Fibroblast of skin of left quadriceps (primary cell): ENCODE data around the gene KIF16B.
"Not testable (repeated sequence)": the region's sequence is repeated elsewhere in the genome, so short reads cannot be mapped to it uniquely, and the experiment has no call there.

Experiments used
- DNase-seq, 2 experiments: peaks; one replicate each; pipeline ENCODE4 v3.0.0-alpha.2; 2013; ENCODE audit warnings: low read depth in 2 of 2

KIF16B gene

DNA sequence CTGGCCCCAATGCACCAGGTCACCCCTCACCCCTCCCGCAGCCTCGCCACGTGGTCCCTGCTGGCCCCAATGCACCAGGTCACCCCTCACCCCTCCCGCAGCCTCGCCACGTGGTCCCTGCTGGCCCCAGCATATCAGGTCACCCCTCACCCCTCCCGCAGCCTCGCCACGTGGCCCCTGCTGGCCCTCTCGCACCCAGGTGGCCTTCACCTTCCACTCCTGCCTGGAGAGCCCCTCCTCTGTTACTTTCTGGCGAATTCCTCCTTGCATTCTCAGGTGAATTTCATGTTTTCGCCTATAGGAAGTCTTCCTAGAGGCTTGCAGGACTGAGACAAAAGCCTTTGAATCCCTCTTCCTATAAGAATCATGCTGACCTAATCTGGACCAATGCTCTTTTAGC is 313.1 kb downstream of the KIF16B start:
- DNase-seq, result not testable (repeated sequence)

DNA sequence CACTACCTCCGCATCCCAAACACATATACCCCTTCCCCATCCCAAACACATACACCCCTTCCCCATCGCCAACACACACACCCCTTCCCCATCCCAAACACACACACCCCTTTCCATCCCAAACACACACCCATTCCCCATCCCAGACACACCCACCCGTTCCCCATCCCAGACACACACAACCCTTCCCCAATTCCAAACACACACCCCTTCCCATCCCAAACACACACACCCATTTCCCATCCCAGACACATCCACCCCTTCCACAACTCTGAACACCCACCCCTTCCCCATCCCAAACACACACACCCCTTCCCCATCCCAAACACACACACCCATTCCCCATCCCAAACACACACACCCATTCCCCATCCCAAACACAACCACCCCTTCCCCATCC is 314.5 kb downstream of the KIF16B start:
- DNase-seq, result no peak

DNA sequence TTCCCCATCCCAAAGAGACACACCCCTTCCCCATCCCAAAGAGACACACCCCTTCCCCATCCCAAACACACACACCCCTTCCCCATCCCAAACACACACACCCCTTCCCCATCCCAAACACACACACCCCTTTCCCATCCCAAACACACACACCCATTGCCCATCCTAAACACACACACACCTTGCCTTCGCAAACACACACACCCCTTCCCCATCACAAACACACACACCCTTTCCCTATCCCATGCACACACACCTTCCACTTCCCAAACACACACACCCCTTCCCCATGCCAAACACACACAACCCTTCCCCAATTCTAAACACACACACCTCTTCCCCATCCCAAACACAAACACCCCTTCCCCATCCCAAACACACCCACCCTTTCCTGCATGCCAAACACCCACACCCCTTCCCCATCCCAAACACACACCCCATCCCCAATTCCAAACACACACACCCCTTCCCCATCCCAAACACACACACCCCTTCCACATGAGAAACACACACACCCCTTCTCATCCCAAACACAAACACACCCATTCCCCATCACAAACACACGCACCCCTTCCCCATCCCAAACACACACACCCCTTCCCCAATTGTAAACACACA is 315.3 kb downstream of the KIF16B start:
- no peak for DNase-seq

DNA sequence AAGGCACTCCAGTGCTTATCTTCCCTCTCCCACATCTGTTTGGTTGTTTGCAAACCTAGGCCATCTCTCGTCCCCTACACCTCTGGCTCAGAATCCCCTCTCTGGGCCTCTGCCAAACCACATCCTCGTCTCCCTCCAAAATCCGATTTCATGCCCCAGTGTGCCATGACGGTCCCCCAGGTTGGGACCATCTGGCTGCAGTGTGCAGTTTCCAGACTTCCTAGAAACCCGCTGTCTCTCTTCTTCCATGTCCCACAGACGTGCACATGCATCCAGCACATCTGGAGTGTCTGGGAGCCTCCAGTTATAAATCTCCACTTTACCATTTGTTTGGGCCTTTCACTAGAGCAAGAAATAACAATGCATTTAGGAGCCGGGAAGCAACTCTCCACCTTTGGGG is 316.2 kb downstream of the KIF16B start:
- DNase-seq, result no peak

DNA sequence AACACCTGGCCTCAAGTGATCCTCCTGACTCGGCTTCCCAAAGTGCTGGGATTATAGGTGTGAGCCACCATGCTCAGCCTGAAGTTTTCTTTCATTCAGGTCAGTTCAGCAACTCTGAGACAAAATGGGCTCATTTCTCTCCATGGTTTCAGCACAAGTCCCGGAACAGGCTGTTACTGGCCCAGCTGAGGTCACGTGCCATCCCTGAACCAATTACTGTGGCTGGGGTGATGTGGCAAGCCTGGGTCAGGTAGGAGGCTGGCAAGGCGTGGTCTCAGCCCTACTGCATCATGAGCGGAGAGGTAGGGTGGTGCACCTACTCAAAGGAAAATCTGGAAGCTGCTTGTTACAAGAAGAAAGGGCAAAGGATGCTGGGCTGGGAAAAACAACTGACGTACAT is 326.4 kb downstream of the KIF16B start:
- no peak for DNase-seq

DNA sequence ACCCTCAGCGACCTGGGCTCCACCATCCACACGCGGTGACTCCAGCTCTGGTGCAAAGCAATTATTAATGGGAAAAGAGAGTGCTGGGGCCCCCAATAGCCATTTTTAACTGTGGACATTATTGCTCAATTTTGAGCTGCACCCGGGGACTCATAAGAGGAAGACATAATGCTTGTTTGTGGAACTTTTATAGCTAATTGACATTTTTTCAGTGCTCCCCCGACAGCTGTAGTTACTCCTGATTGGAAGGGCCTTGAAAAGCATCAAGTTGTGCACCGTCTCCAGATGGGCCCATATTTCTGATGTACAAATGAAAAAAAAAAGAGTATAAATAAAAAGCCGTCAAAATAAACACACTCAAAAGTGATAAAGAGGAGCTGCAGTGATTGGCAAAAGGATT is 327.0 kb downstream of the KIF16B start:
- no peak for DNase-seq

DNA sequence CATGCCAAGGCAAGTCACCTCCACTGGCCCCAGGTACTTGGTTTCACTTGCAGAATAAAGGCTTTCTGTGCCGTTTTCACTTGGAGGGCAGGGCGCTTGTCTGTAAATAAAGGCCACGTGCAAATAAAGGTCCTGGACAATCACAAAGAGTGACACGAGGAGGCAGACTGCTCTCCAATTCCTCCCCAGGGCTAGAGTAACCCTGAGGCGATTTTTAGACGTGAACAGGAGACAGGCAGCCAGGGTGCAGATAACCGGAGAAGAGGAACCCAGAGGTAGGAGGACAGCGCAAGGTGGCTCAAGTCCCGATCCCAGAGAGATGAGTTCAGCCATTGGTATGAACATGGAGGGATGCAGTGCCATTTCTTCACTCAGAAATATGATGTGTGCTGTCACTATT is 327.4 kb downstream of the KIF16B start:
- DNase-seq, result no peak

DNA sequence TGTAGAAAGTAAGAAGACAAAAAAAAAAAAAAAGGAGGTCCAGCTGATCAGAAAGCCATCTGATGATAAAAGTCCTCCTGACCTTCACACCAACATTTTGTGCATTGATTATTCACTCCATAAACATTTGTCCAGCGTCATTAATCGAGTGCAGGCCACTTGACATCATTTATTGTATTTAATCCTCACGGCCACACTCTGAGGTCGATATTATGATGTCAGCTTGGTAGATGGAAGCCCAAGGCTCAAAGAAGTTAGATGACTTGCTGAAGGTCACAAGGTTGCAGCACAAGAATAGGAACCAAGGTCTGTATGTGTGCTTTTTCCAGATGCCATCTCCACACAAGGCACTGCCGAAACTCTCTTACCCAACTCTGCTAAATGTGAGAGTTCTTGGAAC is 328.4 kb downstream of the KIF16B start:
- no peak for DNase-seq

DNA sequence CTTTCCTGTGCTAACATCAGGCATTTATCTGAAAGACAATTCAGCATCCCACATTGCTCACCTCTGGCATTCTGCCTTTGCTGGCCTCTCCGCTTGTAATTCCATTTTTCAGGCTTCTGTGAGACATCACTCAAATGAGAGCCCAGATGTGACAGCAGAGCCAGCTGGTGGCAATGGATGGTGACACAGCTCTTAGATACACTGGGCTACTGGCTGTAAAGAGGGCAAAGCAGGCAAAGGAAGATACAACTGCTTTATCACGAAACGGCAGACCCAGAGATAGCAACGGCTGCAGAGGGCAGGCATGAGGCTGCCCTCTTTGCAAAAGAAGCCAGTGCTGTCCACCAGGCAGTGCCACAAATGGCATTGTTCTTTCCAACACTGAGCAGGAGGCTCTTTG is 329.8 kb downstream of the KIF16B start:
- DNase-seq, result no peak

DNA sequence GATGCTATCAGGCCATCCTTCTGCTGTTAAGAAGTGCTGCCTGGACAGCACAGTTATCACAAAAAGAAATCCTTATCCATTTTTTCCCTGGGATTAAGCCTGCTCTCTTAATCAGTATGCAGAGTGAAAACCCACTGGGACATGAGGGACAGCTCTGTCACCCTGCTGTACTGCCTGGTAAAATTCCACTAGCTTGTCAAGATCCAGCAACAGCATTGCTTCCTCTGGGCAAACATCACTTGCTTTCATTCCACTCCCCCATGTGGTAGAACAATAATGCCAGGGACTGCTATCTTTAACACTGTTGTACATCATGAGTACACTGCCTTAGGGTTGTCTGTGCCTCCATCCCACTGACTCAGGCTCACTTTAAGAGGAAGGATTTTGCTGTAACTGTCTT is 331.3 kb downstream of the KIF16B start:
- DNase-seq, result no peak

DNA sequence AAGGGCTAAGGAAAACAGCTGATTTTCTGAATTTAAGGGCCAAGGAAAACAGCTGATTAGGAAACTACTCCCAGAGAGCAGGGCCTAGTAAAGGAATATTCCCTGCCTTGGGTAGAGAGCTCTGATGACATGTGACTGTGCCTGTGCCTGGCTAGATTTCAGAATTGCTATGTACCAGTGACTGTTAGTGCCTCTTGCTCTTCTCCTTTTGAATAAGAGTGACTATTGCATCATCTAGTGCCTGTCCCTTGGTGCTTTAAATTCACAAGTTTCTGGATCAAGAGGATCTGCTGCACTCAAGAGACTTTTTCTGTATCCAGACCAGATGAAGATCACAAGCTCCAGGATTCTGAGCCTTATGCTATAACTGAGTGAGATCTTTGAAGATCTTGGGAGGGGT is 332.9 kb downstream of the KIF16B start:
- DNase-seq, result no peak

DNA sequence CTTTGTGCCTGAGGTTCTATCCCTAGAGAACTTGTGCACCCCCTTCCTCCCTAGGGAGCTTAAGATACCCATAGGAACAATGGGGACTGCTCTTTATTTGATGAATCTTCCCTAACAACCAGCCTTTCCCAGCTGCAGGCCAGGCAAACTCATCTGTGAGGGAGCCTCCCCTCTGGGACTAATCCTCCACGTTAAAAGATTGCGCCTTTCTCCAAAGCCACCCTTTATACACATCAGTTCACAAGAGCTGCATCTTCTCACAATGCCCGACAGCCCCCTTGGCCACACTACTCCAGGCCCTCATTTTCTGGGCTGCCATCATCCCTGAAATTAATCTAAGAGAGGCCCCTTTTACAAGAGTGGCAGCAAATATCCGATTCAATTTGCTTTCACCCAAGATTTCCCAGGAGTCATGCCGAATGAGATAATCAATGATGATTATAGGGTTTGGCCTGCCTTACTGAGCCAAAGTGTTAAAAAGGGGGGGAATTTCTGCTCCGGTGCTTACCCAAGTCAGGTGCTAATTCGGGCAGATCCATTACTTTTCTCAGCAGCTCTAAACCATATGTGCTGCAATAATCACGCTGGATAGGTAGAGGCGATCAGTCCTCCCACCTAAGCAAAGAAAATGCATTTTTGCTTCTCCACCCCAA is 336.5 kb downstream of the KIF16B start:
- DNase-seq, result no peak

DNA sequence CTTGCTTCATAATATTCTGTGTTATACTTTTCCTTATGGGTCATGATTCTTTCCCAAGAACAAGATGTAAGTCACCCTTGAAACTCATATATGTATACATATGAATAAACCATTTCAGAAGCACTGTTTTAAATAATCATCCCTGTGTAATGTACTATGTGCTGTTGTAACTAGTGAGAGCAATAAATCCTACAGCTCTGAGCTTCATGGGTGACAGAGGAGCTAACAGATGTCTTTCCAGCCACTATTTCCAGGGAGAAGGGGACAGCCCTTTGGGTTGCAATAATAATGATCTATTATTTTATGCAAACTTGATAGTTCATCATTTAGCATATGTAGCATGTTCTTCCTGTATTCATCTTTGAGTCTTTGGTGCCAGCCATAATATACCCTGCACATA is 342.8 kb downstream of the KIF16B start:
- DNase-seq, result no peak

DNA sequence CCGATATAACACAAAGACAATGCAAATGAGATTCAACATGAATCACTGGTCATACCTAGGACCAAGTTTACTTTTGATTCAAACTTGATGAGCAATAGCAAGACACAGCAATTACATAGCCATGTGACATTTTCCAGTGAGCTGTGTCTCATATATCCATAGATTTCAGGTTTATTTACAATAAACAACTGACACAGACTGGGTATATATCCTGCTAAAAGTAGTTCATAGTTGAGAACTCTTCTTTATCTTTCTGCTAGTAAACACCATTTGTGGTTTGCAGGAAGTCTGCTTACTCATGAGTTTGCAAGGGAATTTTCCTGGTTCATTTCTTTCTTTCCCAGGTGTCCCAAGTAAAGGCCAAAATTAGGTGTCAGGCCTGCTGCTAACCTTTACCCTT is 343.4 kb downstream of the KIF16B start:
- DNase-seq, result no peak

DNA sequence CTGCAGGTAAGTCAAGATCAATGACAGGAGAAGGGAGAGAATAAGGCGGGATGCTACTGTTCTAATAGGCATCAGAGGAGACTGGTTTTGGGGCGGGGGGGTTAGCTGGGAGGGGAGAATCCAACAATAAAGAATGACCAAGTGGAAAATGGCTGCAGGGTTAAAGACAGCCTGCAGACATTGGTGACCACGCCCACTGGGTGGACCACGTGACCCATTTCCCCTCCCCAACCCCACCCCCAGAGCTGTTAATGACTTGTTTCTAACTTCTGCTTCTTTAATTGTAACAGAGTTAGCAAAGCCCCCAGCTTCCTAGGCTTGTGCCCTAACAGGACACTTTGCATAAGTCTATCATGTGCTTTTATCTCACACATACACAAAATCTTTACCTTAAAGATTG is 344.5 kb downstream of the KIF16B start:
- DNase-seq, result no peak

DNA sequence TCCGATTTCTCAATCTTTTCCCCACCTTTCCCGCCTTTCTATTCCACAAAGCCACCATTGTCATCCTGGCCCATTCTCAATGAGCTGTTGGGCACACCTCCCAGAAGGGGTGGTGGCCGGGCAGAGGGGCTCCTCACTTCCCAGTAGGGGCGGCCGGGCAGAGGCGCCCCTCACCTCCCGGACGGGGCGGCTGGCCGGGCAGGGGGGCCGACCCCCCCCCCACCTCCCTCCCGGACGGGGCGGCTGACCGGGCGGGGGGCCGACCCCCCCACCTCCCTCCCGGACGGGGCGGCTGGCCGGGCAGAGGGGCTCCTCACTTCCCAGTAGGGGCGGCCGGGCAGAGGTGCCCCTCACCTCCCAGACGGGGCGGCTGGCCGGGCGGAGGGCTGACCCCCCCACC is 346.3 kb downstream of the KIF16B start:
- not testable (repeated sequence) for DNase-seq

DNA sequence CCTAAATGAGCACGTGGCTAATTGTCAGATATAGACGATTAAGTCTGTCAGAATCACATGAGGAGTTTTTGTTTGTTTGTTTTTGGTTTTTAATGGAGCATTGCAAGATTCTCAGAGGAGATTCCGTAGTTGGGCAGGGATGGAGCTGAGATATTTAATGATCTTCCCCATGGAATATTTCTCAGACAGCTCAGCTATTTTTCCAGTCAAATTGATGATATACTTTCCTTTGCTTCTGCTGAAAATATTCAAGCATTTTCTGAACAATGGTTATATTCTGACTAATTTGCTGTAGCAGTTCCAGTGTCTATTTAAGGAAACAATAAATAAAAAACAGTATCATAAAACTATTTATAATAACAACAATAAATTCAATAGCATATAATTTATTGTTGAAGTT is 348.4 kb downstream of the KIF16B start:
- no peak for DNase-seq

DNA sequence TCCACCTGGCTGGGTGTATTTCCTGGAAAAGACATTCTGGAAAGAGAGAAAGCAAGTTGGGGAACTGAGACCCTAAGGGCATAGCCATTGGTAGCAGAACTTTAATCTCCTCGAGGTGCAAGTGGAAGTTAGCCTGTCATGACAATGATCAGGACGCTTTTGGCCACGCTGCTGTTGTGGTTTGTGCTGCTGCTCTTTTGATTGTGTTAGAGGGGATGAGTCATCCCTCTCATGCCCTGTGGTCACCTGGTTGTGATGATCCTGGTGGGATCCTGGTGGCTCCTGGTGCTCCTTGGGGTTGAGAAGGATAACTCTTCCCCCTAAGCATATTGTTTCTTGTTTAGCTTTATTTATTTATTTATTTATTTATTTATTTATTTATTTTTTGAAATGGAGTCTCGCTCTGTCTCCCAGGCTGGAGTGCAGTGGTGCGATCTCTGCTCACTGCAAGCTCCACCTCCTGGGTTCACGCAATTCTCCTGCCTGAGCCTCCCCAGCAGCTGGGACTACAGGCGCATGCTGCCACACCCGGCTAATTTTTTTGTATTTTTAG is 350.3 kb downstream of the KIF16B start:
- no peak for DNase-seq
